ENCODE results near the gene ALDH2.

GRCh38 chr12:111753144-111753881 is 13.4 kb upstream of the ALDH2 start:
- TF ChIP-seq TRIM24 (IDR thresholded peaks at IDR 0.05) (no peak), GABPA (tag; conservative IDR thresholded peaks at IDR 0.05; ENCODE audit: low read depth) (no peak), SMC3 (conservative IDR thresholded peaks at IDR 0.05; ENCODE audit: insufficient read depth, low read depth, low read length) (peak; percentile 96), TAF1 (IDR thresholded peaks at IDR 0.05; ENCODE audit: control insufficient read depth, extremely low read depth, insufficient read depth, low read length, severe bottlenecking) (no peak), SOX6 (IDR thresholded peaks at IDR 0.05) (no peak), COPS2 (conservative IDR thresholded peaks at IDR 0.05) (no peak), PTRF (tag; IDR thresholded peaks at IDR 0.05) (no peak), RBM25 (IDR thresholded peaks at IDR 0.05; ENCODE audit: low read depth, low read length, severe bottlenecking) (no peak)
- TF ChIP-seq, protein P1, sequence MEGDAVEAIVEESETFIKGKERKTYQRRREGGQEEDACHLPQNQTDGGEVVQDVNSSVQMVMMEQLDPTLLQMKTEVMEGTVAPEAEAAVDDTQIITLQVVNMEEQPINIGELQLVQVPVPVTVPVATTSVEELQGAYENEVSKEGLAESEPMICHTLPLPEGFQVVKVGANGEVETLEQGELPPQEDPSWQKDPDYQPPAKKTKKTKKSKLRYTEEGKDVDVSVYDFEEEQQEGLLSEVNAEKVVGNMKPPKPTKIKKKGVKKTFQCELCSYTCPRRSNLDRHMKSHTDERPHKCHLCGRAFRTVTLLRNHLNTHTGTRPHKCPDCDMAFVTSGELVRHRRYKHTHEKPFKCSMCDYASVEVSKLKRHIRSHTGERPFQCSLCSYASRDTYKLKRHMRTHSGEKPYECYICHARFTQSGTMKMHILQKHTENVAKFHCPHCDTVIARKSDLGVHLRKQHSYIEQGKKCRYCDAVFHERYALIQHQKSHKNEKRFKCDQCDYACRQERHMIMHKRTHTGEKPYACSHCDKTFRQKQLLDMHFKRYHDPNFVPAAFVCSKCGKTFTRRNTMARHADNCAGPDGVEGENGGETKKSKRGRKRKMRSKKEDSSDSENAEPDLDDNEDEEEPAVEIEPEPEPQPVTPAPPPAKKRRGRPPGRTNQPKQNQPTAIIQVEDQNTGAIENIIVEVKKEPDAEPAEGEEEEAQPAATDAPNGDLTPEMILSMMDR (IDR thresholded peaks at IDR 0.05 in 2 of 3, conservative IDR thresholded peaks at IDR 0.05 in 1 of 3; ENCODE audit: insufficient read depth in 2 of 3, low read depth in 1 of 3, low read length in 3 of 3) = peak; percentile 86 to 92 (median 90)

All from K562 (cell line).